GM12878 (cell line): ENCODE data around the gene PPM1J. TPM values are rescaled to one million over a fixed set of nuclear protein-coding genes. Genes with fewer than 3 reads are reported as not detected.

Source experiments
- ATF7 ChIP-seq: fragments of 450-650 bp; IDR thresholded peaks from 2 replicates; pipeline ENCODE4 v1.6.1; 2016; ENCODE audit warnings: low read depth, mild to moderate bottlenecking
- CUX1 ChIP-seq: IDR thresholded peaks from 2 replicates; pipeline ENCODE4 v1.6.1; 2012; ENCODE audit warnings: improper control_type of control experiment, low read depth, low read length; ENCODE audit not compliant: insufficient replicate concordance
- HDAC6 ChIP-seq: fragments of 200-600 bp; sonication (generic); IDR thresholded peaks from one replicate; pipeline ENCODE4 v1.8.0; 2017; ENCODE audit warnings: antibody characterized with exemption; ENCODE audit not compliant: unreplicated experiment
- PBX3 ChIP-seq: IDR thresholded peaks from 2 replicates; pipeline ENCODE4 v1.6.1; 2011; ENCODE audit warnings: mild to moderate bottlenecking, low read depth, low read length, moderate library complexity; ENCODE audit not compliant: insufficient replicate concordance
- polyA plus RNA-seq, 11 experiments: library from polyadenylated mRNA; depleted of rRNA in 4 of 11; unstranded in 6 of 11; stranded (reverse) in 5 of 11; fragments of >200 nt; fragmentation: Nextera tagmentation in 4 of 11; fragmentation: Illumina TruSeq in 1 of 11; extraction: Ambion mirVana in 4 of 11; extraction: Trizol in 1 of 11; gene quantifications; 1 replicate in 1 of 11; 2 replicates in 10 of 11; pipeline versions ENCODE4 v1.2.1 to v1.2.3, GENCODE V29; 2011 to 2016; ENCODE audit warnings: inconsistent platforms in 2 of 11, missing spikeins in 2 of 11, low read depth in 1 of 11
- total RNA-seq, 4 experiments: library from RNA; depleted of rRNA in 3 of 4; stranded (reverse); fragments of >200 nt in 3 of 4; fragmentation: Illumina TruSeq in 1 of 4; extraction: Trizol in 1 of 4; gene quantifications; 2 replicates each; pipeline versions ENCODE4 v1.2.1 to v1.2.3, GENCODE V29; 2013 to 2021

Gene PPM1J
- total and polyA plus RNA-seq, 10 of the 15 experiments (the other 5 are each of a cell fraction or from before 2014, with no cell fraction given): 0.07 to 1.8 (median 0.59) TPM; not detected in 1

GRCh38 chr1:112687785-112688496, 27.2 kb downstream of the PPM1J start (continued):
- no peak for TF ChIP-seq CUX1
- no peak for TF ChIP-seq PBX3
- no peak for TF ChIP-seq HDAC6
- TF ChIP-seq ATF7: no peak
- TF ChIP-seq, all 136 proteins: peak for 0
